Measurements from ENCODE around the gene CYP26C1.

The CYP26C1 gene

GRCh38 chr10:93064874-93065660 is 4.5 kb downstream of the CYP26C1 start:
- DNase-seq, result no peak

- no peak for DNase-seq
Observed at GRCh38 chr10:93065675-93066543, 5.3 kb downstream of the CYP26C1 start.

DNA sequence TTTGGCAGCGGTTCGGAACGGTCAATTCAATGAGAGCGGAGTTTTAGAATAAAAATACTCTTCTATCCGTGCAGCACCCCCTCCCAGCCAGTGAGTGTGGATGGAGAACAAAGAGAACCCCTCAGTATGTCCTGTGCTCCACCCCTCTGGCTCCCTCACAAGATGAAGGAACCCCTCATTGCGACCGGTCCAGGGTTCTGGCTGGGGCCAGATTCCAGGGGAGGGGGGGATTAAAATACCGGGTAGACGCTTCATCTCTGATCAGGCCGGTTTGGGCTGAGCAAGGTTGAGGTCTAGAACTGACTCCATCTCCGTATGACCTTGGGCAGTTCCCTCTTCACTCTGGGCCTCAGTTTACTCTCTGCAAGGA is 5.9 kb downstream of the CYP26C1 start:
- no peak for DNase-seq

DNA sequence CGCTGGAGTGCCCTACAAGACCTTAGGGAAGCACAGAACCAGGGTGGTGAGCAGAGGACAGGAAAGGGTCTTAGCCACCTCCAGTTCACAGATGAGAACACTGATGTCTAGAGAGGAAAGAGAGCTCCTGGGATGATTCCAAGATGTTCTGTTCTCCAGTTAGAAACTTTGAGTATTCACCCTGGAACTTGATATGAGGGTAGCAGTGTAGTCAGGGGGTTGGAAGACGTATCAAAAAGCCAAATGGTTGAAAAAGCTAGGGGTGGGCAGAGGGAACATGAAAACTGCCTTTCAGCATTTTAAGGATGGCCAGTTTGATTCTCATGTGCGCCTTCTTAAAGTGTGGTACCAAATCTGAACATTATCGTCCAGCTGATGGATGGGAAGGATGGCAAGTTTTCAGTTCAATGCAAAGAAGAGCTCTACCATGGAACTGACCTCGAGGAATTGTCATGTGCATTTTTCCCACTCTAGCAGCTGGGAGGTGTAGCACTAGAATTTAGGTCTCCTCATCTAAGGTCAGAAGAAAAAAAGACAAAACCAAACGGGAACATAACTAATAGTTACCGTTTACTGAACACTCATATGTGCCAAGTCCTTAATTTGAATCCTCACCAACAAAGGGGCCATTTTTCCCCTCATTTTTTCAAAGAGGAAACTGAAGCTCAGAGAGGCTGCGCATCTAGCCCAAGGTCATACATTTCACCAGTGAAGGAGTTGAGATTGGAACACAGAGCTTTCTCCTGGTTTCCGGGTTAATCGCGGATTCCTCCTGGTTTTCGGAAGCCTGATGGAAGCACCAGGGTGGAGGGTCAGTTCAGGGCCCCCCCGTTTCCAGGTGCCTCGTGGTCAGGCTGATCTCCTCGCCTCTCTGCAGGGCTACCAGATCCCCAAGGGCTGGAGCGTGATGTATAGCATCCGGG is 7.1 kb downstream of the CYP26C1 start:
- no peak for DNase-seq

DNA sequence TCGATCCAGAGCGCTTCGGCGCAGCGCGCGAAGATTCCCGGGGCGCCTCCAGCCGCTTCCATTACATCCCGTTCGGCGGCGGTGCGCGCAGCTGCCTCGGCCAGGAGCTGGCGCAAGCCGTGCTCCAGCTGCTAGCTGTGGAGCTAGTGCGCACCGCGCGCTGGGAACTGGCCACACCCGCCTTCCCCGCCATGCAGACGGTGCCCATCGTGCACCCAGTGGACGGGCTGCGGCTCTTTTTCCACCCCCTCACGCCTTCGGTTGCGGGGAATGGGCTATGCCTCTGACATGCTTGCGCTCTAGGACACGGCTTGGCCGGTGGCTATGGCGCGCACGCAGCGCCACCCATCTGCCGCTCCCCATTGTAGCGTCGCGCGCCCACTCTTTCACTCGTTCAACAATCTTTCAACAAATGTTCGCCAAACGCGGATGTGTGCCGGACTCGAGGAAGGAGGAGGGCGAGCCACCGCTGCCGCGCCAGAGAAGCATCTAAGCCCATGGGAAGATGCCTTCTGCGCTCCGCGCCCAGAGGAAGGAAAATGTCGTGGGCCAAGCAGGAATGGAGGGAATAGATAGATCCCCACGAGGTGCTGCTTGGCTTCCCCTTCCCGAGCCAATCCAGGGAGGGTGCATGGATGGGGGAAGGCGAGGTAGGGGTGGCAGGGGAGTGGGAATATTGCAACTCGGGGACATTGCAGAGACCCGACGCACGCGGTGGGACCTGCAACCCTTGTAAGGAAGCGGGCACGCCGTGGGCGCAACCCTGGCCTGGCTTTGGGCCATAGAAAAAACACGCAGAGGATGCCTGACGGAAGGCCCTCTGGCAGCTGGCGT is 8.0 kb downstream of the CYP26C1 start:
- DNase-seq, result no peak

DNA sequence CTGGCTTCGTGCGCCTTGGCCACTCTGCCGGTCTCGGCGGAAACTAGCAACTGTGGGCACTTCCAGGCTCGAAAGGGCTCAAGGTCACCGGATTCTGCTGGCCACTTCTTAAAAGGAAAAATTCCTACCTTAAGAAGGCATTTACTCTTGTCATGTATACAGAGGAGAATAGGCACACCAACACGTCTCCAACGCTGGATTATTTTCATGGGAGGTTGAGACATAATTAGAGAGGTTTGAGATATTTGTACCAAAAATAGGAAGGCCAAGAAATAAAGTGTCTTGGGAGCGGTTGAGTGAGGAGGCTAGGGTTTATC is 8.6 kb downstream of the CYP26C1 start:
- DNase-seq, result no peak

DNA sequence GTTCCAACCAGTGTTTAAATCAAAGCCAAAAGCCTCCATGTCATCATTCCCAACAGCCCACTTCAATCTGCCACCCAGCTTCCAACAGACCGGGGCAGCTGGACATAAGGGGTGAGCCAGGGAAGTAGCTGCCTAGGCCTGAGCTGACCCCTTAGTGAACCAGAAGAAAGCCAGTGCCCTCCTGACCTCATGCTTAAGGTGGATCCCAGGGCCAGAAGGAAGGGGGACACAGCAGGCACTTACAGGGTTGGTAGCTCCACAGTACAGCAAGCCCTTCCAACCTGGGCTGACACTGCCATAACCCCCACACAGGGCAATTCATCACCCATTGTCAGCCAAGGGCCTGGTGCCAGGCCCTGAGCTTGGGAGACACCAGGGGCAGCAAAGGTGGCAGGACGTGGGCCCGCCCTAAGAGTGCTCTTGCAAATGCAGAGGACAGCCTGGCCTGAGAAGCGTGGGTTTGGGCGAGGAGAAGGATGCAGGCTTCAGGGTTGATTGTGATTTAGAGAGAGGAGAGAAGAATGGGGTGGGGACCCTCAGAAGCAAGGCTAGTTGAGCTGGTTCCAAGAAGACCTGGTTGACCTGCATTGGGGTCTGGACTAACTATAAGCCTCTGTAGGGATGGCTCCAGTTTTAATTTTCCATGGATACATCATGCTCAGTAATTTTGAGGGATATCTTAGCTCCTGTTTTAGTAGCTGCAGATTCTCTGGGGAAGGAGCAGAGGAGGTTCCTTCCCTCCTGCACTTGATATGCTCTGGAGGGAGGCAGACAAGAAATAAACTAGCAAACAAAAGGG is 10.0 kb downstream of the CYP26C1 start:
- DNase-seq, result no peak

GRCh38 chr10:93071177-93071472 is 10.5 kb downstream of the CYP26C1 start:
- no peak for DNase-seq

DNA sequence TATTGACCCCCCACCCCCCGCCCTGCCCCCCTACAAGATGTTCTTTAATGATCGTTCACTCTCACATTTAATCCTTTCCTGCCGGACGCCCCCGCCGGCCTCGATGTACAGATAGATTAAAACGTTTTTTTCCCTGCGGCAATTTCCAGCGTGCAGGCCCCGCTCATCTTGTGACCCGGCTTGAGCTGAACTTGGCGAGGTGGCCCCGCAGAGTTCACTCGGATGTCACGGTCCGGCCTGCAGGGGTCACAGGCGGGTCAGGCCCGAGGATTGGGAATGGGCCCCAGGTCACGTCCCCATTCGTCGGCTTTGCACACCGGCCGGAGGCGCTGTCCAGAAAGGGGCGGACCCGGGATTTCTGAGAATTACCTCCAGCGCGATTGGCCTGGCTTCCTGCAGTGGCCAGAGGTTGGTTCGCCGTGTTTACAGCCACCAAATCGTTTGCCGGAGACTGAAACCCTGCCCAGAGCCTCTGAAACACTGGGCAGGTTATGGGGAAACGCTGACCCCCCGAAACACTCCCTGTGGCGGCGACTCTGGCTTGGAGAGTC is 11.2 kb downstream of the CYP26C1 start:
- DNase-seq, result no peak

DNA sequence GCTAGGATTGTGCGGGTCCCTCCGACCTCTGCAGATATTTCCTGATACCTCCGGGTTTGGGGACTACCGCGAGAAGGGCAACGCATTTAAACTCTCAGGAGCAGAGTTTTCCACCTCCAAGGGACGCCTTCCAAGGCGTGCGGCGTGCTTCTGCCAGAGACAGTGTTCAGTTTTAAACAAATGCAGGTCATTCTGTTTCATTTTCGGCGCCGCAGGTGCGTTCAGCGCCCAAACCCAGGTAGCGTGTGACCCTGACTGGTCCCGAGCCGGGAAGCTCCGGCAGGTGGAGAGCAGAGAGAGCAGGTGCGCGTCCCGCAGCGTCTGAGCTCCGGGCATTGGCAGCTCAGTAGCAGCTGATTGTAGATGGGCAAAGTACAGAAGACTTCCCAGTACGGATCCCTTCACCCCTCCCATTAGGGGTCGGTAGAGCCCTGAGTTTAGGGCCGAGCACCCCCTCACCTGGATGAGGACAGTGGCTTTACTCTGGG is 11.7 kb downstream of the CYP26C1 start:
- DNase-seq, result no peak

DNA sequence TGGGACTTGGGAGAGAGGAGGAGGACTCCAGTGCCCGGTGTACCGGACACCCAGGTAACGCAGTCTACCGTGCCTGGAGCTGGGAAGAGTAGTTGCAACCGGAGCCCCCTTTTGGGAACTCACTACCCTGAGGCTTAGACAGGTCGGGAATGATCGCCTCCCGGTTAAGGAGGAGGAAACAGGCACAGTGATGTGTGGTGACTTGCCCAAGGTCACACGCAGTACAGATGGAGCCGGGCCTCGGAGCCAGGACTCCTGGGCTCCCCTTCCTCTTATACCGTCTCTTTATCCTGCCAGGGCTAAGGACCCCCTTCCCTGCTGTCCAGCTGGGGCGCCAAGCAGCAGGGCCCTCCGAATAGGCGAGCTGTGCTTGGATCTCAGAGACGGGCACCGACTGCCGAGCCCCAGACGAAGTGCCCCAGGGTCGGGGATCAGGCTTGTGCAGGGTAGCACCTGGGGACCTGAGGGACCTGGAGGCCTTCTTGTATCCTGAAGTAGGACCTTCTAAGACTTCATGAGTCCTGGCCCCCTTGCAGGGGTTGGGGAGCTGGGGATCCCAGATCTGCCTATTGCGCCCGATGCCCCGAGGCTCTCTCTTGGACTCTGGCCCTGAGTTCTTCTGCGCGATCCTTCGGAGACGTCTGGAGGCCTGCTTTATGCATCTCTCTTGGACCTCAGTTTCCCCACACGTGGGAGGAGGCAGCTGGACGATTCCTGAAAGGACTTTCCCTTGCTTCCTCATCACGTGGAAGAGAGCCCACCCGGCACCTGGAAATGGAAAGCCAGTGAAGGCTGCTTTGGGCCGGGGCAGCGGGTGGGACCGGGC is 12.3 kb downstream of the CYP26C1 start:
- DNase-seq, result no peak

DNA sequence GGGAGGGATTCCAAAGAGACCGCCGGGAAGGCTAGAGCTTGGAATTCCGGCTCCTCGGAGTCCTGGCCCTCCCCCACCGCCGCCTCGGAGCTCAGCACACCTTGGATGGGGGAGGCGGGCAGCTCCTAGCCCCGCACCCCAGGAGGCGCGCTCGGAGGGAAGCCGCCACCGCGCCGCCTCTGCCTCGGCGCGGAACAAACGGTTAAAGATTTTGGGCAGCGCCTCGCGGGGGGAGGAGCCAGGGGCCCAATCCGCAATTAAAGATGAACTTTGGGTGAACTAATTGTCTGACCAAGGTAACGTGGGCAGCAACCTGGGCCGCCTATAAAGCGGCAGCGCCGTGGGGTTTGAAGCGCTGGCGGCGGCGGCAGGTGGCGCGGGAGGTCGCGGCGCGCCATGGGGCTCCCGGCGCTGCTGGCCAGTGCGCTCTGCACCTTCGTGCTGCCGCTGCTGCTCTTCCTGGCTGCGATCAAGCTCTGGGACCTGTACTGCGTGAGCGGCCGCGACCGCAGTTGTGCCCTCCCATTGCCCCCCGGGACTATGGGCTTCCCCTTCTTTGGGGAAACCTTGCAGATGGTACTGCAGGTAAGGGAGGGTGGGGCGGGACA is 13.0 kb downstream of the CYP26C1 start, which contains the start of gene CYP26A1:
TSS of gene CYP26A1 (plus strand) at position 355 of the 608 bp plus-strand sequence. CDS start at position 397, 42 bp downstream.
- DNase-seq, result no peak

GRCh38 chr10:93074147-93074596 is 13.6 kb downstream of the CYP26C1 start:
- DNase-seq, result no peak

DNA sequence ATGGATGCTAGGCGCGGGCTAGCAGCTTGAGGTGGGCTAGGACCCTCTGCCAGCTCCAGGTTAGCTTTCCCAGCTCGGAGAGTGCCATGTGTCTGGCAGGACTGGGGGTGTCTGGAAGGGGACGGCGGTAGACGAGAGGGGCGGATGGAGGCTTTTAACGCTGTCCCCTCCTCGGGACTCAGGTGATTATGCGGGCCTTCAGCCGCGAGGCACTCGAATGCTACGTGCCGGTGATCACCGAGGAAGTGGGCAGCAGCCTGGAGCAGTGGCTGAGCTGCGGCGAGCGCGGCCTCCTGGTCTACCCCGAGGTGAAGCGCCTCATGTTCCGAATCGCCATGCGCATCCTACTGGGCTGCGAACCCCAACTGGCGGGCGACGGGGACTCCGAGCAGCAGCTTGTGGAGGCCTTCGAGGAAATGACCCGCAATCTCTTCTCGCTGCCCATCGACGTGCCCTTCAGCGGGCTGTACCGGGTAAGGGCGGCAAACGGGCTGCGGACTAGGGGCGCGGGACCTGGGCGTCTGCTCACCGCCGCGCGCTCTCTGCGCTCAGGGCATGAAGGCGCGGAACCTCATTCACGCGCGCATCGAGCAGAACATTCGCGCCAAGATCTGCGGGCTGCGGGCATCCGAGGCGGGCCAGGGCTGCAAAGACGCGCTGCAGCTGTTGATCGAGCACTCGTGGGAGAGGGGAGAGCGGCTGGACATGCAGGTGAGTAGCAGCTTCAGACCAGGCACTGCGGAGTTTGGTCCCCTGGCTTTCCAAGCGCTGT is 14.2 kb downstream of the CYP26C1 start:
- DNase-seq, result no peak

GRCh38 chr10:93075369-93076221 is 15.0 kb downstream of the CYP26C1 start:
- DNase-seq, result peak; percentile 67

DNA sequence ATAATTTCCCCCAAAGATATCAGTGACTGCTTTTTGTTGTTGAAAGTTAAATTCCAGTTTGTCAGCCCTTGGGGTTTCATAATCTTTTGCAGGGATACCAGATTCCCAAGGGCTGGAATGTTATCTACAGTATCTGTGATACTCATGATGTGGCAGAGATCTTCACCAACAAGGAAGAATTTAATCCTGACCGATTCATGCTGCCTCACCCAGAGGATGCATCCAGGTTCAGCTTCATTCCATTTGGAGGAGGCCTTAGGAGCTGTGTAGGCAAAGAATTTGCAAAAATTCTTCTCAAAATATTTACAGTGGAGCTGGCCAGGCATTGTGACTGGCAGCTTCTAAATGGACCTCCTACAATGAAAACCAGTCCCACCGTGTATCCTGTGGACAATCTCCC is 16.3 kb downstream of the CYP26C1 start:
- no peak for DNase-seq

GRCh38 chr10:93077860-93078337 is 17.3 kb downstream of the CYP26C1 start:
- no peak for DNase-seq

All from activated CD4-positive, alpha-beta T cell treated with anti-CD3 and anti-CD28 coated beads, Interleukin-10, Interleukin-2, amounts not matched to agents 100 ng/mL and 50 ng/mL, durations not matched to agents 16 hours and 8 hours (primary cell).